GM18858 (cell line): Measurements from ENCODE around the gene KCNMB4.
"Not testable (repeated sequence)": the region's sequence is repeated elsewhere in the genome, so short reads cannot be mapped to it uniquely, and the experiment has no call there.

Source experiments
- ATAC-seq: cut with Tn5 transposase; IDR thresholded peaks from one replicate; pipeline ENCODE4 v1.9.1; 2021; ENCODE audit not compliant: unreplicated experiment

KCNMB4 gene

GRCh38 chr12:70367258-70368141 lies 1.4 kb downstream of the KCNMB4 start:
- no peak for ATAC-seq

- no peak for ATAC-seq
Measured at GRCh38 chr12:70372881-70373280, 6.8 kb downstream of the KCNMB4 start.

DNA sequence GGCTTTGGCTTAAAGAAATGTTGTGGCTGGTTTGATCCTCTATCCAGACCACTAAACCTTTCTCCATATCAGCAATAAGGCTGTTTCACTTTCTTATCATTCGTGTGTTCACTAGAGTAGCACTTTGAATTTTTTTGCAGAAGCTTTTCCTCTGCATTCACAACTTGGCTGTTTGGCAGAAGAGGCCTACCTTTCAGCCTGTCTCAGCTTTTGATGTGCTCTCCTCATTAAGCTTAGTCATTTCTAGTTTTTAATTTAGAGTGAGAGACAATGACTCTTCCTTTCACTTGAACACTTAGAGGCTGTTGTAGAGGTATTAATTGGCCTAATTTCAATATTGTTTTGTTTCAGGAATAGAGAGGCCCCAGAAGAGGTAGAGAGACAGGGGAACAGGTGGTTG lies 13.8 kb downstream of the KCNMB4 start:
- ATAC-seq = no peak

GRCh38 chr12:70383484-70383883 lies 17.4 kb downstream of the KCNMB4 start:
- ATAC-seq = no peak

DNA sequence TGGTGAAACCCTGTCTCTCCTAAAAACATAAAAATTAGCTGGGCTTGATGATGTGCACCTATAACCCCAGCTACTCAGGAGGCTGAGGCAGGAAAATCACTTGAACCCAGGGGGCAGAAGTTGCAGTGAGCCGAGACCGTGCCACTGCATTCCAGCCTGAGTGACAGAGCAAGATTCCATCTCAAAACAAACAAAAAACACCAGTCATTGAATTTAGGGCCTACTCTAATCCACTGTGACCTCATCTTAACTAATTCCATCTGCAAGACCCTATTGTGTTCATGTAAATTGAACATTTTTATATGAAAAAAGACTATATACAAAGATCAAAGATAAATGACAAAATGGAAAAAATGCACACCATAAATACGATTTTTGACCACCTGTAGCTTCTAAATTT lies 17.8 kb downstream of the KCNMB4 start:
- ATAC-seq = no peak

DNA sequence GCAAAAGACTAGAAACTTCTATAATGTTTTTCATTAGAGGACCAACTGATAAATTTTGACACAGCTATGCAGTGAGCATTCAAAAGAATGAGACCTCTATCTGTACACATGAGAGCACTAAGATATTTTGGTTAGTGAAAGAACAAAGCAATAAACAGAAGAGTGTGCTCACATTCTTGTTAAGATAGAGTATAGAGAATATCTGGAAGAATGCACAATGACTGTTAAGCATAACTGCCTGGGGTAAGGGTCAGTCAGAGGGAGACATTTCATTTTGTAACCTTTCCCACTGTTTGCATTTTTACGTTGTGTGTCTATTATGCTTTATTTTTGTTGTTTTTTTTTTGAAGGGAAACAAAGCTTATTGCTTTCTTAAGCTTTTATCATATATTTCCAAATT lies 20.7 kb downstream of the KCNMB4 start:
- no peak for ATAC-seq

GRCh38 chr12:70389678-70390077 lies 23.6 kb downstream of the KCNMB4 start:
- no peak for ATAC-seq

- ATAC-seq = not testable (repeated sequence)
Measured at GRCh38 chr12:70392631-70393030, 26.5 kb downstream of the KCNMB4 start.

DNA sequence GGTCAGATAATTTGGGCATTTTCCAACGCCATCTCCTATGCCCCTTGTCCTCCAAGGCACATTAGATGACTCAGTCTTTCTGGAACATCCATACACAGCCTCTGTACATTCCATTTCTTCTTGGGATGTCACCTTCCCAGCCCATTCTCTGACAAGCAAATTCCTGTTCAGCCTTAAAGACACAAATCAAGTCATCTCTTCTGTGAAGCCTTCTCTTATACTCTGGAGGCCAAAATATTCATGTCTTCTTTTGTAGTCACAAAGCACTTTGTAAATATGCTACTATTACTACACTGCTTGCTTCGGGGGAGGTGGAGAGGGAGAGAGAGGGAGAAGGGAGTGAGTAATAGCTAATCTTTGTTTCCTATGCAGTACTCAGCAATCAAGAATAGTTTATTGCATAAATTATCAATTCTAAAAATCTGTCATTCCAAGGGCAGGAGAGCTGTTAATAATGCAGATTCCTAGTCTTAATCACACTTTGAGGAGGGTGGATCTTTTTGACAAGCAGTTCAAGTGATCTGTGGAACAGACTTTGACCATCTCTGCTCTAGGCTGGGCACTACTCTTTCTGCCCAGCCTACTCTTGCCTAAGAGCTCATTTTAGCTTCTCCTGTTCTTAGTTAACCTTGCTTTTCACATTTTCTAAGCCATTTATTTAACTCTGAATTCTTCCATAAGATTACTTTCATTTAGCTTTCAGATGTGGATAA lies 27.9 kb downstream of the KCNMB4 start:
- no peak for ATAC-seq

DNA sequence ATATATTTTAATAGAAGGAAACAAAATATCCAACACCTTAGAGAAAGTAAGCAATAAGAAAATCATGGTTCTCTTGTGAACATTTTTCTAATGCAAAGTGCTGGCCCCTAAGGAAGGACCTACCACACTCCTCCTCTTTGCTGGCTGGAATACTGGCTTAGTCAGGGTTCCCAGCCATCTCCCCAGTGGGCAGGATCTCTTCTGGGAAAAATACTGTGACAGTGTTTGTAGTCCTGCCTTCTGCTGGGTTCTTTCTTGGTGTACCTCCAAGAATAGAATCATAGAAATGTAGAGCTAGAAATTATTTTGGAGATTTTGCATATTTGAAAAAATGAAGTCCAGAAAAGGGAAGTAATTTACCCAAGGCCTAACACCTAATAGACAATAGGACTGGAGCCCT lies 31.9 kb downstream of the KCNMB4 start:
- no peak for ATAC-seq

DNA sequence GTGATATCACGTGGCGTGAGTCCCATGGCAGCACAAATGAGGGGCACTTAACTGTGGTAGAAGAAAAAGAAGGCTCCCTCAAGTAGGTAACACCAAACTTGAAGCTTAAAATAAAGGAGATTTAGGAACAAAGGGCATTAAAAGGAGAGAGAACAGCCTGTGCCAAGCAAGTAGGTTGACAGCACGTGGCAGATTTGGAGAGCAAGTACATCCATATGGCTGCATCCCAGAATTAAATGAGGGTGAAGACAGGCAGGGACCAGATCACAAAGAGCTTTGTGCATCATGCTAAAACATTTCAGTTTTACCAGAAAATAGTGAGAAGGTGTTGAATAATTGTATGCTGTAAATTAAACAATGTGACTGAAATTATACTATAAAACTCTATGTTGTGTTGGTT lies 32.8 kb downstream of the KCNMB4 start:
- ATAC-seq = no peak

DNA sequence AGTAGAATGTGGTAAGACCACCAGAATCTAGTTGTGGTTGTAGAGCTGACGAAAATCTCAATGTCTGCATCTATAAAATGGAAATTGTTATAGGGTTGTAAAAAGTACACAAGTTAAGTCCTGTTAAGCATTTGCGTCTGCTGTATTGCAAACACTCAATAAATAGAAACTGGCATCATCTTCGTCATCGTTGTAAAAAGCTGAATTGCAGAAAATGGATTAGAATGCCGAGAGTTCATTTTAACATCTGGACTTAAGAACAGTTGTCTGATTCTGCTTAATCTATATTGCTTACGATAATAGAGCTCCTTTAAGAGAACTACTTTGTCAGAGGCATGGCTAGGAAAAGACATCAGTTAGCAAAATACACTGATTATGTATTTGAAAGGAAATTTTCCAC lies 33.2 kb downstream of the KCNMB4 start:
- no peak for ATAC-seq

GRCh38 chr12:70400124-70400523 lies 34.0 kb downstream of the KCNMB4 start:
- no peak for ATAC-seq

- ATAC-seq = no peak
Measured at GRCh38 chr12:70402597-70402996, 36.5 kb downstream of the KCNMB4 start.

DNA sequence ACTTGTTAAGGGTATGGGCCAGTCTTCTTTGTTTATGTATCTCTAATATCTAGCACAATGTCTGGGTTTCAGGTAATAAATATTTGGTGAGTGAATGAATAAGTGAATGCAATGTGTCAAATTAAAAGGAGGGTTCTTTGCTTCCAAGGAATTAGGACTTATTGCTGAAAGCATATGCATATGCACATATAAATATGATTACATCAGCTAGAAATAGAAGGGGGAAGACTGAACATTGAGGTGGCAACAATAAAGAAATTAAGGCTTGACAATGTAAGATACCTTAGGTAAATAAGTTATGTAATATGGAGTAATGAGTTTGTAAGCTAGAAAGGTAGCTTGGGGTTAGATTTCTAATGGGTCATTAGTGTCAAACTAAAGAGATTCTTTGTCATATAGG lies 37.7 kb downstream of the KCNMB4 start:
- ATAC-seq = no peak

- ATAC-seq = no peak
Measured at GRCh38 chr12:70408004-70408790, 42.1 kb downstream of the KCNMB4 start.

DNA sequence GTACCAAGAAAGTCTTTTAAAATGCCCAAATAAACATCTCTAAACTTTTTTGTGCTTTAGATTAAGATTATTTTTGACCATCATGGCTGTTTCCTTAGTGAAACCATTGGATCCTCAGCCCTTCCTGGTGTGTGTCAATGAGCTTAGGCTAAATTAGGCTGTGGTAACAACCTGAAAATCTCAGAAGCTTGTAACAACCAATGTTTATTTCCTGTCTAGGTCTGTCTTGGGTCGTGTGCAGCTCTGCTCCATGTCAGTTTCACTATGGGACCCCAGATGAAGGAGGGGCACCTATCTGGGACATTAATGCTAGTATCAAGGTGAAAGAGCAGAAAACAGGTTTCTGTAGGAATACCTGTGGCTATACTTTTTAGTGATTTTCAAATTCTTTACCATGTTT lies 49.9 kb downstream of the KCNMB4 start:
- ATAC-seq = peak; percentile 53

DNA sequence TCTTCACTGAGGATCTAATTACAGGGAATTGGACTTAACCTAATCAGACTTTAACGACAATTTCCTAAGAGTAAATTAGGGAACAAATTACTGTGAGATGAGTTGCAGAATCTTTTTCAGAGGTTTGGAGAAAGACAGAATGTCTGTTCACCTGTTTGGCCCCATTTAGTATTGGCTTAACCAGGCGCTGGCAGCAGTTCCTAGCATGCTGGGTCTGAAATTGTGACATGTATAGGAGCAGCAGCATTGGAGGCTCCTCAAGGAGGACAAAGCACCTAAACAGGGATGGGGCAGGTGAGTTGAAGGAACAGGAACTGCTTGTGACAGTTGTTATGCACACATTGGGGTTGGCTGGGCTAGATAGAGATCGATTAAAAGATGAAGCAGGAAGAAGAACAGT lies 51.0 kb downstream of the KCNMB4 start:
- ATAC-seq = no peak

DNA sequence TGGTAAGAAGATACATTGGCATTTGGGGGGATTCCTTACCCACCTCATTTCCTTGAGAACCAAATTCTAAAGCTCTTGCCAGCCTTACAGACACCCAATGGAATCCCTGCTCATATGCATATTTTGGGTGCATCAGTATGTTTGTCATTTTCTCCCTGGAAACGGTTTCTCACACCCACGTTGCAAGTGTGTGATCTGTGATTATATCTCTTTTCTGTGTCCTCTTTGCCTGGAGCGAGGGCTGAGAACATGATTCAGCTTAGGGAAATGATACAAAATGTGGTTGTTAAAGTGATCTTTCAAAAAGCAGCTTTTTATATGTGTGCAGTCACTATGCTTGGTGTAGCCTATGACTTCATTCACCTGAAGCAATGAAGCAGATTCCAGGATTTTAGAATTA lies 52.0 kb downstream of the KCNMB4 start:
- no peak for ATAC-seq

- no peak for ATAC-seq
Measured at GRCh38 chr12:70422631-70423030, 56.5 kb downstream of the KCNMB4 start.

- no peak for ATAC-seq
Measured at GRCh38 chr12:70426620-70427019, 60.5 kb downstream of the KCNMB4 start.

- no peak for ATAC-seq
Measured at GRCh38 chr12:70427611-70428010, 61.5 kb downstream of the KCNMB4 start.
